GM19324 (cell line): ENCODE measurements around the gene KLHL11.
"Not testable (repeated sequence)": the region's sequence is repeated elsewhere in the genome, so short reads cannot be mapped to it uniquely, and the experiment has no call there.

Experiments
- ATAC-seq: cut with Tn5 transposase; IDR thresholded peaks from one replicate; pipeline ENCODE4 v1.9.1; 2021; ENCODE audit warnings: mild to moderate bottlenecking, moderate library complexity; ENCODE audit not compliant: unreplicated experiment, low FRiP score

KLHL11 gene

GRCh38 chr17:41840781-41841180 is 24.4 kb downstream of the KLHL11 start:
- not testable (repeated sequence) for ATAC-seq

- not testable (repeated sequence) for ATAC-seq
Observed at GRCh38 chr17:41839448-41839847, 25.8 kb downstream of the KLHL11 start.

- no peak for ATAC-seq
Observed at GRCh38 chr17:41837761-41838538, 27.3 kb downstream of the KLHL11 start, which contains the start of gene KLHL10. Gene KLHL10, plus strand, starts transcription at chr17:41837825. Its CDS starts 108 bp downstream, at chr17:41837933.

GRCh38 chr17:41836550-41837196 is 28.6 kb downstream of the KLHL11 start:
- no peak for ATAC-seq

- peak; percentile 75 for ATAC-seq
Observed at GRCh38 chr17:41835800-41836549, 29.2 kb downstream of the KLHL11 start, which contains the start of gene NT5C3B. Gene NT5C3B, minus strand, starts transcription at chr17:41836232. Its CDS starts 39 bp downstream, at chr17:41836193.

- peak; percentile 25 for ATAC-seq
Observed at GRCh38 chr17:41835214-41835799, 29.9 kb downstream of the KLHL11 start.

- ATAC-seq = not testable (repeated sequence)
Observed at GRCh38 chr17:41829961-41830360, 35.3 kb downstream of the KLHL11 start.

- ATAC-seq = no peak
Observed at GRCh38 chr17:41825175-41825845, 39.9 kb downstream of the KLHL11 start.

- no peak for ATAC-seq
Observed at GRCh38 chr17:41824086-41824485, 41.1 kb downstream of the KLHL11 start.

GRCh38 chr17:41823580-41823979 is 41.6 kb downstream of the KLHL11 start:
- ATAC-seq = no peak

- ATAC-seq = no peak
Observed at GRCh38 chr17:41823141-41823524, 42.1 kb downstream of the KLHL11 start.

- no peak for ATAC-seq
Observed at GRCh38 chr17:41822216-41823140, 42.7 kb downstream of the KLHL11 start.

GRCh38 chr17:41821776-41822175 is 43.4 kb downstream of the KLHL11 start:
- no peak for ATAC-seq

- ATAC-seq = no peak
Observed at GRCh38 chr17:41818024-41818423, 47.2 kb downstream of the KLHL11 start.

GRCh38 chr17:41816637-41817320 is 48.4 kb downstream of the KLHL11 start:
- ATAC-seq = no peak

- no peak for ATAC-seq
Observed at GRCh38 chr17:41814195-41814594, 51.0 kb downstream of the KLHL11 start.

- no peak for ATAC-seq
Observed at GRCh38 chr17:41813699-41814124, 51.5 kb downstream of the KLHL11 start.

GRCh38 chr17:41813152-41813680 is 52.0 kb downstream of the KLHL11 start:
- ATAC-seq = no peak
